NB4 (cell line): ENCODE measurements around the gene ATXN2.

ENCODE experiments used
- CTCF ChIP-seq: IDR thresholded peaks from one replicate; pipeline ENCODE4 v1.5.1; 2012; ENCODE audit warnings: low read depth, low read length
- MAX ChIP-seq: IDR thresholded peaks from 2 replicates; pipeline ENCODE4 v1.6.1; 2011; ENCODE audit warnings: low read depth, low read length
- MYC ChIP-seq: IDR thresholded peaks from 2 replicates; pipeline ENCODE4 v1.6.1; 2011; ENCODE audit warnings: low read depth, low read length
- POLR2A ChIP-seq: IDR thresholded peaks from 2 replicates; pipeline ENCODE4 v1.6.1; 2011; ENCODE audit warnings: mild to moderate bottlenecking; ENCODE audit not compliant: insufficient read length; ENCODE audit errors: extremely low read depth

GRCh38 chr12:111434680-111435338 lies 164.3 kb downstream of the ATXN2 start:
- TF ChIP-seq CTCF (no peak), POLR2A (no peak), MYC (no peak), MAX (no peak)
